Subcutaneous preadipocyte (primary cell): ENCODE measurements around the gene MYH3. TPM values are rescaled to one million over a fixed set of nuclear protein-coding genes. Genes with fewer than 3 reads are reported as not detected.

Experiments
- total RNA-seq: library from RNA; depleted of rRNA; stranded (reverse); fragments of >200 nt; gene quantifications from 2 replicates; pipeline ENCODE4 v1.2.3, GENCODE V29; 2012

The MYH3 gene
- total RNA-seq: 0.37 and 0.39 TPM in 2 replicates

GRCh38 chr17:10657148-10657547 lies at the start of gene MYH3:
Gene MYH3, minus strand, starts transcription at chr17:10657309. Its CDS starts 2,245 bp downstream, at chr17:10655064.

GRCh38 chr17:10697092-10698081 lies 40.3 kb upstream of the MYH3 start, which contains the start of the genes ADPRM and SCO1:
Gene ADPRM, plus strand, starts transcription at chr17:10697594. Its CDS starts 7,333 bp downstream, at chr17:10704927.
Gene SCO1, minus strand, starts transcription at chr17:10697533. Its CDS starts 26 bp downstream, at chr17:10697507.

Other genes starting within 250 kb of the MYH3 start
- not detected in 2 replicates for gene MYH8, start 235.4 kb downstream of the MYH3 start, total RNA-seq
- not detected in 2 replicates for gene MYH4, start 187.8 kb downstream of the MYH3 start, total RNA-seq
- not detected in 2 replicates for gene MYH1, start 138.8 kb downstream of the MYH3 start, total RNA-seq
- not detected in 2 replicates for gene MYH2, start 107.7 kb downstream of the MYH3 start, total RNA-seq
- gene SCO1, start 40.2 kb upstream of the MYH3 start, total RNA-seq: 22.0 and 29.9 TPM in 2 replicates
- gene ADPRM, start 40.3 kb upstream of the MYH3 start, total RNA-seq: 9.0 and 9.2 TPM in 2 replicates
- 0.59 and 1.1 TPM in 2 replicates for gene TMEM220, start 72.7 kb upstream of the MYH3 start, total RNA-seq
- gene TMEM238L, start 146.8 kb upstream of the MYH3 start, total RNA-seq: not detected in 2 replicates
- not detected in 2 replicates for gene PIRT, start 180.8 kb upstream of the MYH3 start, total RNA-seq